ENCODE results near the gene FBN1. TPM values are rescaled to one million over a fixed set of nuclear protein-coding genes. Genes with fewer than 3 reads are reported as not detected.

FBN1 gene
- total and polyA plus RNA-seq, 2 of the 13 experiments (the other 11 are each of a cell fraction or from before 2014, with no cell fraction given) = 1.5 to 3.0 TPM

DNA sequence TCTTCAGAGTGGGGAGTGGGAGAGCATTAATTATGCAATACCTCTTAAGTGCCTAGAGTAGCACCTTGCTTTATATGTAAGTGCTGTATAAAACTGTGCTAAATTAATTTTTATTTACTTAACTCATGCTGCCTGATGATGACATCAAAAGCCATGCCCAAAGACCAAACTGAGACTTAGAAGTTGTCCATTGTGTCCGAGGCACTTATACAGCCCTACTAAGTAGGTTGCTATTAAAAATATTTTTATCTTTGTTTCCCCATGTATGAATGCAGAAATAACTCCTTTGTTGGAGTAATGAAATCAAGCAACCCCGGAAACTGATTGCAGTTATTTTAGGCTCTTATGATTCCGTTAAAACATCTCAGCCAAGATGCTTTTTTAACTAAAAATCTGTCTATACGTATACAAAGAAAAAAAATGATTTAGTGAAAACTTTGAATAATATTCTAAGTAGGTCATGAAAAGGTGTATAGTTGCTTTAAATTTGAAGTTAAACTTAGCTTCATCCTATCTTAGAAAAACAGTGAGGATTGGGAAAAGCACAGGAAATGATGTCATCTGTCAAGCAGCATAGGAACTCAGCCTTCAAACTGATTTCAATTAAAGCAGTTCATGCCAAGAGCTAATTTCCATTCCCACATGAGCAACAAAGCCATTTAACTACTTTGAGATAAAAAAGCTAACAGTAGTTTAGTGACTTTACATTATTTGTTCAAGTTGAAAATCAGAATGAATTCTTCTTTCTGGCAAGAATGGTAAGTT is 43.0 kb downstream of the FBN1 start:
- H2AFZ ChIP-seq (ENCODE audit: low read length) = no peak overlapping the region
- H3K4me1 ChIP-seq (ENCODE audit: insufficient read depth, low read length) = peaks cover 1% of the 10 kb centered on the region; the same call in 1 of the 2 replicates
- ATAC-seq = no peak
- no peak overlapping the region for H3K9ac ChIP-seq (ENCODE audit: insufficient read depth, low read depth, low read length)
- FAIRE-seq = no peak
- intact Hi-C loops (cut with micrococcal nuclease; ENCODE audit: unreplicated experiment) = no loop called here
- H3K36me3 ChIP-seq (replicated peaks in 1 of 2; ENCODE audit: control insufficient read depth in 1 of 2, insufficient read depth in 2 of 2, low read length in 2 of 2) = no peaks in the 10 kb centered on the region
- TF ChIP-seq CREB3 (CRISPR knock-in tag; IDR thresholded peaks at IDR 0.05) = no peak
- peak; percentile 53; the same call in 1 of the 2 replicates for TF ChIP-seq ATF7 (IDR thresholded peaks at IDR 0.05)
- TF ChIP-seq ATF7 (CRISPR knock-in tag; IDR thresholded peaks at IDR 0.05) = no peak
- H3K4me2 ChIP-seq (ENCODE audit: low read depth, low read length) = no peak overlapping the region
- no peaks in the 10 kb centered on the region for H3K79me2 ChIP-seq (ENCODE audit: insufficient read depth, low read length)
- H3K4me3 ChIP-seq (replicated peaks in 1 of 3; ENCODE audit: insufficient read depth in 1 of 3, low read depth in 2 of 3, low read length in 3 of 3) = no peak overlapping the region
- in situ Hi-C loops (cut with HindIII; ENCODE audit: extremely low pct_ligation_motif_present, low pct_unique_long_range_greater_than_20kb) = no loop called here
- H4K20me1 ChIP-seq (ENCODE audit: insufficient read depth, low read length) = no peaks in the 10 kb centered on the region
- no TSS peak for BruUV-seq (replicated peaks)
- POLR2A ChIA-PET = no interaction called here
- no peak for DNase-seq (ENCODE audit: low spot score)
- no peaks in the 10 kb centered on the region for H3K9me3 ChIP-seq (ENCODE audit: low read length)
- no peaks in the 10 kb centered on the region for H3K27me3 ChIP-seq (ENCODE audit: control insufficient read depth in 1 of 2, insufficient read depth in 2 of 2, low read length in 2 of 2)
- CTCF ChIA-PET (ENCODE audit: low intra/inter-chr PET ratio, low total read pairs) = no interaction called here
- no peak overlapping the region for H3K27ac ChIP-seq (ENCODE audit: extremely low read length, insufficient read depth, low read length)
- WGBS (ENCODE audit: low lambda C conversion rate) = 82% methylated on average over 4 of the region's 4 CpGs

DNA sequence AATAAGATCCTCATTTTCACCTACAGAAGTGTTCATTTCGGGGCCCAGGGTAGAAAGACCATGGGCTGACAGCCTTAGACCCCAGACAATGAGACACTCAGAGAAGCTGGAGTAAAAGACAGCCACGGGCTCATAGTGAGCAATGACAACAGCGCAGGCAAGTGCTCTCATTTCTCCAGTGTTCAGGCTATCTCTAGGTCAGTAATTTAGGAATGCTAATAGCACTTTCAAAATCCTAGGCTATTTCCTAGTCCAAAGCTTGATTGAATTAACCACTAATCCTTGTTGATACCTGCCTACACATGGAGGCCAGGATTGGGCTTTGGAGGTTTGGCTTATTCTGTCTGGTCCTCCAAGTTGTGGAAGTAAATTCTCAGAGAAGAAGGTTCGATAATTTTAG is 44.4 kb downstream of the FBN1 start:
- H4K20me1 ChIP-seq (ENCODE audit: insufficient read depth, low read length) = no peaks in the 10 kb centered on the region
- H3K9ac ChIP-seq (ENCODE audit: insufficient read depth, low read depth, low read length) = no peak overlapping the region
- no peaks in the 10 kb centered on the region for H3K79me2 ChIP-seq (ENCODE audit: insufficient read depth, low read length)
- no peaks in the 10 kb centered on the region for H3K27me3 ChIP-seq (ENCODE audit: control insufficient read depth in 1 of 2, insufficient read depth in 2 of 2, low read length in 2 of 2)
- no peaks in the 10 kb centered on the region for H3K36me3 ChIP-seq (replicated peaks in 1 of 2; ENCODE audit: control insufficient read depth in 1 of 2, insufficient read depth in 2 of 2, low read length in 2 of 2)
- no peaks in the 10 kb centered on the region for H3K9me3 ChIP-seq (ENCODE audit: low read length)
- intact Hi-C loops (cut with micrococcal nuclease; ENCODE audit: unreplicated experiment) (no loop called here), in situ Hi-C loops (cut with HindIII; ENCODE audit: extremely low pct_ligation_motif_present, low pct_unique_long_range_greater_than_20kb) (no loop called here)
- CTCF ChIA-PET (ENCODE audit: low intra/inter-chr PET ratio, low total read pairs) = no interaction called here
- TF ChIP-seq MLLT10 (CRISPR knock-in tag; IDR thresholded peaks at IDR 0.05) (no peak), MTA1 (CRISPR knock-in tag; IDR thresholded peaks at IDR 0.05; ENCODE audit: borderline replicate concordance) (no peak), RFXAP (CRISPR knock-in tag; IDR thresholded peaks at IDR 0.05; ENCODE audit: borderline replicate concordance) (no peak), STAG1 (CRISPR knock-in tag; IDR thresholded peaks at IDR 0.05) (no peak), ZNF83 (CRISPR knock-in tag; IDR thresholded peaks at IDR 0.05; ENCODE audit: borderline replicate concordance) (no peak), ZNF652 (CRISPR knock-in tag; IDR thresholded peaks at IDR 0.05; ENCODE audit: borderline replicate concordance, low read depth) (no peak), ZKSCAN8 (CRISPR knock-in tag; IDR thresholded peaks at IDR 0.05; ENCODE audit: borderline replicate concordance) (no peak), KDM5A (IDR thresholded peaks at IDR 0.05; ENCODE audit: borderline replicate concordance, low read length) (no peak)
- TF ChIP-seq, protein P1, sequence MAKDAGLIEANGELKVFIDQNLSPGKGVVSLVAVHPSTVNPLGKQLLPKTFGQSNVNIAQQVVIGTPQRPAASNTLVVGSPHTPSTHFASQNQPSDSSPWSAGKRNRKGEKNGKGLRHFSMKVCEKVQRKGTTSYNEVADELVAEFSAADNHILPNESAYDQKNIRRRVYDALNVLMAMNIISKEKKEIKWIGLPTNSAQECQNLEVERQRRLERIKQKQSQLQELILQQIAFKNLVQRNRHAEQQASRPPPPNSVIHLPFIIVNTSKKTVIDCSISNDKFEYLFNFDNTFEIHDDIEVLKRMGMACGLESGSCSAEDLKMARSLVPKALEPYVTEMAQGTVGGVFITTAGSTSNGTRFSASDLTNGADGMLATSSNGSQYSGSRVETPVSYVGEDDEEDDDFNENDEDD (CRISPR knock-in tag; IDR thresholded peaks at IDR 0.05; ENCODE audit: borderline replicate concordance) = no peak
- TF ChIP-seq, protein P2, sequence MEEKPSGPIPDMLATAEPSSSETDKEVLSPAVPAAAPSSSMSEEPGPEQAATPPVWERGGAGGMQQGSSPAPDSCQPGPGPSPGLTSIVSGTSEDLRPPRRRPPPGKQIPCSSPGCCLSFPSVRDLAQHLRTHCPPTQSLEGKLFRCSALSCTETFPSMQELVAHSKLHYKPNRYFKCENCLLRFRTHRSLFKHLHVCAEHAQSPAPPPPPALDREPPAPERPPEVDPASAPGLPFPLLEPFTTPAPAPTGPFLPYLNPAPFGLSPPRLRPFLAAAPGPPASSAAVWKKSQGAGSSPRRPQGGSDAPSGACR (CRISPR knock-in tag; IDR thresholded peaks at IDR 0.05) = no peak
- ATAC-seq = no peak
- DNase-seq (ENCODE audit: low spot score) = no peak
- H3K27ac ChIP-seq (ENCODE audit: extremely low read length, insufficient read depth, low read length) = no peak overlapping the region
- no peak overlapping the region for H3K4me2 ChIP-seq (ENCODE audit: low read depth, low read length)
- H3K4me1 ChIP-seq (ENCODE audit: insufficient read depth, low read length) = no peaks in the 10 kb centered on the region
- 42% methylated on average over 4 of the region's 4 CpGs for WGBS (ENCODE audit: low lambda C conversion rate)
- H3K4me3 ChIP-seq (replicated peaks in 1 of 3; ENCODE audit: insufficient read depth in 1 of 3, low read depth in 2 of 3, low read length in 3 of 3) = no peak overlapping the region
- no TSS peak for BruUV-seq (replicated peaks)
- no peak for FAIRE-seq
- H2AFZ ChIP-seq (ENCODE audit: low read length) = no peak overlapping the region
- POLR2A ChIA-PET = no interaction called here
